ENCODE results near the gene PYGB.

DNA sequence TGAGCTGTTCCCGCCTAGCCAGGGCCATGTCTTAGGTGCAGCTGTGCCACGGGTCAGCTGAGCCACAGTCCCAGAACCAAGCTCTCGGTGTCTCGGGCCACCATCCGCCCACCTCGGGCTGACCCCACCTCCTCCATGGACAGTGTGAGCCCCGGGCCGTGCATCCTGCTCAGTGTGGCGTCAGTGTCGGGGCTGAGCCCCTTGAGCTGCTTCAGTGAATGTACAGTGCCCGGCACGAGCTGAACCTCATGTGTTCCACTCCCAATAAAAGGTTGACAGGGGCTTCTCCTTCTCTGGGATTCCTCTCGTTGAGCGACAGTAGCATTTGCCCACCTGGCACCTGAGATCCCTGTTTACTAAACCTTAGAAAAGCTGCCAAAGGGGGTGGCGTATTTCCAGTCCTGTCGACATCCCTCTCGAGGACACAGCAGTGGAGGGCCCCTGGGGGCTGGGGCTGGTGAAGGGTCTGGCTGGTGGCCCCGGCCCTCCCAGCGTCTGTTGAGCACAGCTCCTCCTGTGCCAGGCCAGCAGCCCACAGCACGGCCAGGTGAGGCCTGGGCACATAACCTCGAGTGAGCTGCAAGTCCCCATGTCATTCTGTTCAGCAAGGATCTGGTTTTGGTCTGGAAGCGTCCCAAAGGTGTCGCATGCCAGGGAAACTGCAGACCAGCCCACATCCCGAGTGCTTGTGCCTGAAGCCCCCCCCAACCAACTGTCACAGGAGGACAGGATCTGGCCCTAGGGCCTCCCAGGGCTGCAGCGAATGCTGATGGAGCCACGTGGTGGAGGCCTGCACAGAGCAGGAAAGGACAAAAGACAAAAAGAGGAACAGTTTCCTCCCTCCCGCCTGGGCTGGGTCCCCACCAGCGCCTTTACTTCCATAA is 21.2 kb upstream of the PYGB start:
- no peak for TF ChIP-seq POLR2A (IDR thresholded peaks at IDR 0.05; ENCODE audit: low read depth, low read length)
- no peak for TF ChIP-seq POLR2AphosphoS5 (IDR thresholded peaks at IDR 0.05; ENCODE audit: low read depth, low read length)
- TF ChIP-seq TAF1 (IDR thresholded peaks at IDR 0.05; ENCODE audit: low read depth, low read length) = no peak
- no peak for TF ChIP-seq SPI1 (IDR thresholded peaks at IDR 0.05; ENCODE audit: low read depth, low read length)
- no peak for TF ChIP-seq POU2F2 (IDR thresholded peaks at IDR 0.05; ENCODE audit: low read depth, low read length)
- no peak for TF ChIP-seq PAX5 (IDR thresholded peaks at IDR 0.05; ENCODE audit: insufficient read depth, low read length, severe bottlenecking)
